Astrocyte (in vitro differentiated cells and primary cell): Measurements from ENCODE around the gene METRNL.

Source experiments
- EZH2 ChIP-seq: IDR thresholded peaks from 2 replicates; pipeline ENCODE4 v1.6.1; 2012; ENCODE audit warnings: mild to moderate bottlenecking, low read length, inconsistent platforms; ENCODE audit not compliant: insufficient read depth
- TF ChIP-seq, protein P1 (sequence below): IDR thresholded peaks from 2 replicates; pipeline ENCODE4 v1.5.1; 2011; ENCODE audit warnings: low read depth, mild to moderate bottlenecking, inconsistent platforms, low read length, moderate library complexity; ENCODE audit not compliant: insufficient read depth

DNA sequence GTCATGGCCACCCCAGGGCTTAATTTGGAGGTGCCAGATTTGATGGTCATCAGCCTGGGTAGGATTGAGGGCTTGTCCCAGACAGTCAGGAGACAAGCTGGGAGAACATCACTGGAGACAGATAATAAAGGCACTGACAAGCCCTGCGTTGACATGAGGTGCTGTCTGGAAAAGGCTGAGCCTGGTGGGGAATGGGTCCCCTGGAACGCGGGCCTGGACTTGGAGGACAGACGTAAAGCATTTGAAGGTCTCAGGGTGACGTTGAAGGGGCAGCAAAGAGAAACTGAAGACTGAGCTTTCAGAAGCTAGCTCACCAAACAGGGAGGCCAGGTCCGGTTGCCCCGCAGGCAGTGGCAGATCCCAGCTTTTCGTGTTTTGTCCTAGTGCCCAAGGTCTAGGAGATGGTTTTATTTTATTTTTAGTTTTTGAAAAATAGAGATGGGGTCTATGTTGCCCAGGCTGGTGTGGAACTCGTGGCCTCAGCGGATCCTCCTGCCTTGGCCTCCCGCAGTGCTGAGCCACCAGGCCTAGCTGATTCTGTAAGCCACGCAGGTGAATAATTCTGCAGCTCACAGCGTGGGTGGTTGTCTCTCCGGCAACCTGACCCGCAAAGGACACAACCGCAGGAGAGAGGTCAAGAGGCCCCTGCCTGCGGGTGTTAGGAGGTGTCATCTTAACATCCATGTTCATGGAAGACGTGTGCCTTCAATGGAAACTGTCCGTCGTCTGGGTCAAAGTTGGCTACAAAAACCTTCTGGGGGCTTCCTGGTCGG is 37.6 kb downstream of the METRNL start:
- TF ChIP-seq, protein P1, sequence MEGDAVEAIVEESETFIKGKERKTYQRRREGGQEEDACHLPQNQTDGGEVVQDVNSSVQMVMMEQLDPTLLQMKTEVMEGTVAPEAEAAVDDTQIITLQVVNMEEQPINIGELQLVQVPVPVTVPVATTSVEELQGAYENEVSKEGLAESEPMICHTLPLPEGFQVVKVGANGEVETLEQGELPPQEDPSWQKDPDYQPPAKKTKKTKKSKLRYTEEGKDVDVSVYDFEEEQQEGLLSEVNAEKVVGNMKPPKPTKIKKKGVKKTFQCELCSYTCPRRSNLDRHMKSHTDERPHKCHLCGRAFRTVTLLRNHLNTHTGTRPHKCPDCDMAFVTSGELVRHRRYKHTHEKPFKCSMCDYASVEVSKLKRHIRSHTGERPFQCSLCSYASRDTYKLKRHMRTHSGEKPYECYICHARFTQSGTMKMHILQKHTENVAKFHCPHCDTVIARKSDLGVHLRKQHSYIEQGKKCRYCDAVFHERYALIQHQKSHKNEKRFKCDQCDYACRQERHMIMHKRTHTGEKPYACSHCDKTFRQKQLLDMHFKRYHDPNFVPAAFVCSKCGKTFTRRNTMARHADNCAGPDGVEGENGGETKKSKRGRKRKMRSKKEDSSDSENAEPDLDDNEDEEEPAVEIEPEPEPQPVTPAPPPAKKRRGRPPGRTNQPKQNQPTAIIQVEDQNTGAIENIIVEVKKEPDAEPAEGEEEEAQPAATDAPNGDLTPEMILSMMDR: no peak
- no peak for TF ChIP-seq EZH2
